IMR-90 (cell line): ENCODE data around the gene ADGRA3. TPM values are rescaled to one million over a fixed set of nuclear protein-coding genes. Genes with fewer than 3 reads are reported as not detected.

Experiments
- ATAC-seq: fragments of 200-7000 bp; cut with Tn5 transposase; 2 replicates; pipeline ENCODE4 v1.9.1; 2020; ENCODE audit warnings: low read depth, mild to moderate bottlenecking, moderate library complexity
- BruUV-seq: library from RNA; stranded (reverse); fragments of 400-500 nt; replicated peaks from 2 replicates; lab custom pipeline; 2021; lab: Mats Ljungman, UMichigan
- CTCF ChIA-PET: fragments of 300-600 bp; formaldehyde crosslinking; extraction: SDS; loops from one replicate; lab custom pipeline; 2021; ENCODE audit warnings: antibody characterized with exemption; lab: Yijun Ruan, JAX
- POLR2A ChIA-PET: fragments of 300-600 bp; sonication (Branson Sonifier 250); formaldehyde crosslinking; loops from one replicate; lab custom pipeline; 2022; ENCODE audit warnings: antibody characterized with exemption; ENCODE audit not compliant: unreplicated experiment; lab: Charles Lee
- DNase-seq: peaks from one replicate; pipeline ENCODE4 v3.0.0; 2013
- H2AFZ ChIP-seq: replicated peaks from 2 replicates; pipeline ENCODE3; 2013; ENCODE audit warnings: low read length, mild to moderate bottlenecking; ENCODE audit not compliant: poor library complexity
- H2AK5ac ChIP-seq: 2 replicates; pipeline ENCODE4 v1.6.1; 2013; ENCODE audit warnings: low read depth, low read length, inconsistent platforms
- H2AK9ac ChIP-seq: replicated peaks from 2 replicates; pipeline ENCODE3; 2013; ENCODE audit warnings: mild to moderate bottlenecking, low read depth, low read length, moderate library complexity; ENCODE audit not compliant: poor library complexity
- H2BK120ac ChIP-seq: 2 replicates; pipeline ENCODE4 v1.6.1; 2013; ENCODE audit warnings: low read depth, low read length, inconsistent platforms
- H2BK15ac ChIP-seq: 3 replicates; pipeline ENCODE4 v1.6.1; 2013; ENCODE audit warnings: low read depth, low read length, inconsistent platforms
- H2BK20ac ChIP-seq: 2 replicates; pipeline ENCODE4 v1.6.1; 2013; ENCODE audit warnings: low read depth, mild to moderate bottlenecking, inconsistent platforms, low read length, moderate library complexity
- H2BK5ac ChIP-seq: 2 replicates; pipeline ENCODE4 v1.6.1; 2013; ENCODE audit warnings: mild to moderate bottlenecking, low read depth, low read length, inconsistent platforms; ENCODE audit not compliant: poor library complexity, severe bottlenecking
- H3K14ac ChIP-seq: replicated peaks from 2 replicates; pipeline ENCODE4 v1.6.1; 2013; ENCODE audit warnings: low read depth, low read length, inconsistent platforms
- H3K18ac ChIP-seq: 2 replicates; pipeline ENCODE4 v1.6.1; 2013; ENCODE audit warnings: low read depth, low read length, control low read depth
- H3K23ac ChIP-seq: 2 replicates; pipeline ENCODE4 v1.6.1; 2013; ENCODE audit warnings: low read depth, low read length, inconsistent platforms
- H3K27ac ChIP-seq: 2 replicates; pipeline ENCODE4 v1.5.1; 2013; ENCODE audit warnings: mild to moderate bottlenecking, control low read depth, low read length; ENCODE audit not compliant: insufficient read depth
- H3K27me3 ChIP-seq: 2 replicates; pipeline ENCODE4 v1.6.1; 2013; ENCODE audit warnings: low read length; ENCODE audit not compliant: control insufficient read depth, insufficient read depth
- H3K36me3 ChIP-seq: 2 replicates; pipeline ENCODE4 v1.6.1; 2013; ENCODE audit warnings: low read length, mixed read lengths; ENCODE audit not compliant: control insufficient read depth, insufficient read depth
- H3K4ac ChIP-seq: 2 replicates; pipeline ENCODE4 v1.6.1; 2013; ENCODE audit warnings: low read depth, low read length, inconsistent platforms
- H3K4me1 ChIP-seq: 2 replicates; pipeline ENCODE4 v1.6.1; 2013; ENCODE audit warnings: low read length, mixed read lengths; ENCODE audit not compliant: control insufficient read depth, insufficient read depth
- H3K4me2 ChIP-seq: 2 replicates; pipeline ENCODE4 v1.6.1; 2013; ENCODE audit warnings: low read depth, mild to moderate bottlenecking, control low read depth, low read length, moderate library complexity
- H3K4me3 ChIP-seq: 2 replicates; pipeline ENCODE4 v1.5.1; 2013; ENCODE audit warnings: low read depth, mild to moderate bottlenecking, control low read depth, low read length, moderate library complexity; ENCODE audit not compliant: insufficient read depth
- H3K56ac ChIP-seq: 2 replicates; pipeline ENCODE4 v1.6.1; 2013; ENCODE audit warnings: low read length, inconsistent platforms; ENCODE audit not compliant: insufficient read depth; ENCODE audit errors: extremely low read depth
- H3K79me1 ChIP-seq, 2 experiments: 2 replicates each; pipeline ENCODE4 v1.6.1; 2013; ENCODE audit warnings: low read length in 2 of 2, inconsistent platforms in 1 of 2, low read depth in 1 of 2
- H3K9ac ChIP-seq: 2 replicates; pipeline ENCODE4 v1.6.1; 2013; ENCODE audit warnings: low read depth, low read length, control low read depth
- H3K9me1 ChIP-seq: 2 replicates; pipeline ENCODE4 v1.6.1; 2013; ENCODE audit warnings: low read length, inconsistent platforms; ENCODE audit not compliant: insufficient read depth
- H3K9me3 ChIP-seq: 2 replicates; pipeline ENCODE4 v1.6.1; 2013; ENCODE audit warnings: low read length; ENCODE audit not compliant: control insufficient read depth, insufficient read depth
- H4K20me1 ChIP-seq: 2 replicates; pipeline ENCODE4 v1.6.1; 2013; ENCODE audit warnings: low read length, inconsistent platforms; ENCODE audit not compliant: insufficient read depth
- H4K5ac ChIP-seq: 2 replicates; pipeline ENCODE4 v1.6.1; 2013; ENCODE audit warnings: mild to moderate bottlenecking, low read depth, low read length, control low read depth
- H4K8ac ChIP-seq, 2 experiments: 2 replicates each; pipeline ENCODE4 v1.6.1; 2013; ENCODE audit warnings: low read depth in 2 of 2, low read length in 2 of 2, control low read depth in 1 of 2, inconsistent platforms in 1 of 2
- H4K91ac ChIP-seq: 2 replicates; pipeline ENCODE4 v1.6.1; 2013; ENCODE audit warnings: low read depth, low read length, inconsistent platforms; ENCODE audit not compliant: insufficient read depth
- BHLHE40 ChIP-seq: fragments of 150-350 bp; IDR thresholded peaks from 2 replicates; pipeline ENCODE4 v1.6.1; 2016; ENCODE audit warnings: mild to moderate bottlenecking, low read depth, low read length
- CEBPB ChIP-seq: IDR thresholded peaks from 2 replicates; pipeline ENCODE4 v1.6.1; 2012; ENCODE audit warnings: low read depth, low read length, improper control_type of control experiment
- CTCF ChIP-seq: conservative IDR thresholded peaks from 2 replicates; pipeline ENCODE4 v1.5.1; 2012; ENCODE audit warnings: mild to moderate bottlenecking, low read depth, low read length, improper control_type of control experiment
- ELK1 ChIP-seq: fragments of 150-350 bp; IDR thresholded peaks from 2 replicates; pipeline ENCODE4 v1.6.1; 2016; ENCODE audit warnings: low read depth, mild to moderate bottlenecking, low read length, moderate library complexity, borderline replicate concordance
- FOS ChIP-seq: fragments of 150-350 bp; IDR thresholded peaks from 2 replicates; pipeline ENCODE4 v1.6.1; 2016; ENCODE audit warnings: low read depth, low read length
- MAFK ChIP-seq: IDR thresholded peaks from 2 replicates; pipeline ENCODE4 v1.6.1; 2012; ENCODE audit warnings: low read depth, low read length, improper control_type of control experiment
- MAZ ChIP-seq: IDR thresholded peaks from 2 replicates; pipeline ENCODE4 v1.6.1; 2012; ENCODE audit warnings: low read depth, mild to moderate bottlenecking, low read length, improper control_type of control experiment, moderate library complexity, borderline replicate concordance
- NFE2L2 ChIP-seq: fragments of 150-350 bp; IDR thresholded peaks from 2 replicates; pipeline ENCODE4 v1.6.1; 2016; ENCODE audit warnings: low read depth, mild to moderate bottlenecking, low read length
- RAD21 ChIP-seq: IDR thresholded peaks from 2 replicates; pipeline ENCODE4 v1.6.1; 2012; ENCODE audit warnings: low read length, improper control_type of control experiment
- RCOR1 ChIP-seq: IDR thresholded peaks from 2 replicates; pipeline ENCODE4 v1.6.1; 2012; ENCODE audit warnings: mild to moderate bottlenecking, low read length, improper control_type of control experiment; ENCODE audit not compliant: insufficient replicate concordance
- SMC3 ChIP-seq: fragments of 150-350 bp; IDR thresholded peaks from 2 replicates; pipeline ENCODE4 v1.6.1; 2016; ENCODE audit warnings: low read depth, mild to moderate bottlenecking, antibody characterized with exemption, low read length, moderate library complexity
- USF2 ChIP-seq: fragments of 150-350 bp; IDR thresholded peaks from 2 replicates; pipeline ENCODE4 v1.6.1; 2017; ENCODE audit warnings: mild to moderate bottlenecking, antibody characterized with exemption, low read length, low read depth
- WGBS, 2 experiments: methylation state at CpG; one replicate each; pipeline versions ENCODE4 v1.1.5 to v1.1.7; 2013; ENCODE audit warnings: missing lambda C conversion rate in 2 of 2; ENCODE audit not compliant: insufficient read length in 1 of 2; ENCODE audit errors: extremely low coverage in 2 of 2; 5-methylcytosine and 5-hydroxymethylcytosine counted together
- dilution Hi-C: fragments of 300-500 bp; cut with HindIII; formaldehyde crosslinking; loops from one replicate; pipeline ENCODE4 v1.14.3; 2018; ENCODE audit warnings: low sequenced_read_pairs; ENCODE audit not compliant: unreplicated experiment
- in situ Hi-C: fragments of 300-500 bp; cut with MboI; formaldehyde crosslinking; loops from 3 replicates; pipeline ENCODE4 v1.14.3; 2019; ENCODE audit warnings: low sequenced_read_pairs, inconsistent platforms, mixed read lengths
- intact Hi-C: fragments of 100-400 bp; cut with micrococcal nuclease; formaldehyde crosslinking; loops from 2 replicates; pipeline ENCODE4 v1.10.0; 2022
- polyA plus RNA-seq, 3 experiments: library from polyadenylated mRNA; depleted of rRNA; stranded (reverse); fragments of >200 nt; gene quantifications; 2 replicates each; pipeline ENCODE4 v1.2.3, GENCODE V29; 2012; ENCODE audit warnings: low replicate concordance in 1 of 3
- total RNA-seq: library from RNA; depleted of rRNA; stranded (reverse); fragments of >200 nt; gene quantifications from 2 replicates; pipeline ENCODE4 v1.2.3, GENCODE V29; 2012

The ADGRA3 gene
- total and polyA plus RNA-seq, 2 of the 4 experiments (the other 2 are of a cell fraction): 20.1 to 28.0 TPM

GRCh38 chr4:22471419-22471818 is 44.4 kb downstream of the ADGRA3 start:
- H3K4me1 ChIP-seq: peaks cover 7% of the 10 kb centered on the region
- TF ChIP-seq ELK1 (no peak), CTCF (no peak), FOS (no peak), BHLHE40 (no peak), CEBPB (no peak), RAD21 (no peak), MAFK (no peak), RCOR1 (no peak), MAZ (no peak), SMC3 (no peak), USF2 (no peak), NFE2L2 (no peak)
- no peak for ATAC-seq
- in situ Hi-C loops (no loop called here), intact Hi-C loops (no loop called here), dilution Hi-C loops (no loop called here)
- no TSS peak for BruUV-seq
- H3K14ac ChIP-seq: no peak overlapping the region
- DNase-seq: no peak
- no peaks in the 10 kb centered on the region for H3K9me3 ChIP-seq
- CTCF ChIA-PET: no interaction called here
- H2AK5ac ChIP-seq: no peak overlapping the region
- H3K79me1 ChIP-seq: peaks cover 21 to 22% of the 10 kb centered on the region in 2 experiments
- no peak overlapping the region for H4K8ac ChIP-seq
- no peaks in the 10 kb centered on the region for H3K27me3 ChIP-seq
- no peak overlapping the region for H2AFZ ChIP-seq
- H3K27ac ChIP-seq: no peak overlapping the region
- H3K56ac ChIP-seq: no peak overlapping the region
- H3K4ac ChIP-seq: no peak overlapping the region
- no peak overlapping the region for H3K23ac ChIP-seq
- no peak overlapping the region for H3K4me3 ChIP-seq
- no peak overlapping the region for H2AK9ac ChIP-seq
- no peak overlapping the region for H4K91ac ChIP-seq
- no peak overlapping the region for H4K5ac ChIP-seq
- no peak overlapping the region for H3K9ac ChIP-seq
- H2BK120ac ChIP-seq: no peak overlapping the region
- no peak overlapping the region for H2BK5ac ChIP-seq
- POLR2A ChIA-PET: no interaction called here
- no peak overlapping the region for H2BK20ac ChIP-seq
- no peak overlapping the region for H3K4me2 ChIP-seq
- H3K36me3 ChIP-seq: peaks cover 5% of the 10 kb centered on the region
- H3K9me1 ChIP-seq: peaks cover 9% of the 10 kb centered on the region
- no peak overlapping the region for H2BK15ac ChIP-seq
- H3K18ac ChIP-seq: no peak overlapping the region
- peaks cover 5% of the 10 kb centered on the region; the same call in 1 of the 2 replicates for H4K20me1 ChIP-seq
- WGBS, 2 experiments: no CpG with 5 or more reads among the region's 4 CpGs
